Choroid plexus epithelial cell (primary cell): ENCODE measurements around the gene PRRC2C.

Experiments used
- DNase-seq: peaks from one replicate; pipeline ENCODE4 v3.0.0-alpha.2; 2010; ENCODE audit warnings: low read depth
- H3K4me3 ChIP-seq: 2 replicates; pipeline ENCODE4 v1.5.1; 2011; ENCODE audit warnings: low read depth, mild to moderate bottlenecking, control low read depth, low read length, moderate library complexity
- CTCF ChIP-seq: conservative IDR thresholded peaks from 2 replicates; pipeline ENCODE4 v1.5.1; 2011; ENCODE audit warnings: low read depth, mild to moderate bottlenecking, control low read depth, inconsistent platforms, low read length, moderate library complexity

The PRRC2C gene

GRCh38 chr1:171642197-171642596 is 156.9 kb downstream of the PRRC2C start:
- DNase-seq = no peak
- no peak for TF ChIP-seq CTCF
- H3K4me3 ChIP-seq = no peak overlapping the region
